Dermis blood vessel endothelial cell (primary cell): Measurements from ENCODE around the gene DCHS2. TPM values are rescaled to one million over a fixed set of nuclear protein-coding genes. Genes with fewer than 3 reads are reported as not detected.

Source experiments
- DNase-seq: peaks from one replicate; pipeline ENCODE4 v3.0.0; 2010
- total RNA-seq: library from RNA; depleted of rRNA; stranded (reverse); fragments of >200 nt; gene quantifications from 2 replicates; pipeline ENCODE4 v1.2.3, GENCODE V29; 2014

The DCHS2 gene
- total RNA-seq, 1 donor from 2014 or later: 0.17 TPM

DNA sequence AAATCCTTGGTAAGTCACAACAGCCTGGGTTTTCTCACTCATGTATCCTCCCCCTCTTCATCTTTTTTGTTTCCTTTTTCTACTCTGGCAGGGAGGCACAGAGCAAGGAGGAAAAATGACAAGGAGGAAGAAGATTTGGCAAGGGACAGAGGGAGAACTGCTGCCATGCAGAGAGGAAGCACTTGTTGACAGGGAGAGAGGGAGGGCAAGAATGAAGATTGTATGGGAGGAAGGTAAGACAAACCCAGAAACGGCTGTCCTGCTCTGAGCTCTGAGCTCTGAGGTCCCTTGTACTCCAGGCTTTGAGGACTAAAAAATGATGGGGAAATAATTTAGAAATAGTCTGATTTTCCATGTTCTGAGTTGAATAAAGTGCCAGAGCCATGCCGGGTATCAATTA, 123.9 kb downstream of the DCHS2 start:
- DNase-seq: no peak

DNA sequence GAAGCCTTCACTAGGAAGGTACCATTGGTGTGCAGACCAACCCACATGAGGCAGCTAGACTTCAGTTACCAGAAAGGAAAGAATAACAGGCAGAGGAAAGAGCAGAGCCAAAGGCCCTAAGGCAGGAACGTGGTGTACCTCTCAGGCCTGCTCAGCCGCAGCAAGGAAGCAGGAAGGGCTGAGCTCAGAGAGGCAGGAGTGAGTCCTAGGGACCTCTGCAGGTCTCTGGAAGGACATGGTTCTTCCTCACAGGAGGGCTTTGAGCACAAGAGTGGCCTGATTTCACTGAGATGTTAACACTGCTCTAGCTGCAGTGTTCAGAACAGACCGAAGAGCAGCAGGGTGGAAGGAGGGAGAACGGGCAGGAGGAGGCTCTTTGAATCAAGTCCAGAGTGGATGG, 124.6 kb downstream of the DCHS2 start:
- no peak for DNase-seq

DNA sequence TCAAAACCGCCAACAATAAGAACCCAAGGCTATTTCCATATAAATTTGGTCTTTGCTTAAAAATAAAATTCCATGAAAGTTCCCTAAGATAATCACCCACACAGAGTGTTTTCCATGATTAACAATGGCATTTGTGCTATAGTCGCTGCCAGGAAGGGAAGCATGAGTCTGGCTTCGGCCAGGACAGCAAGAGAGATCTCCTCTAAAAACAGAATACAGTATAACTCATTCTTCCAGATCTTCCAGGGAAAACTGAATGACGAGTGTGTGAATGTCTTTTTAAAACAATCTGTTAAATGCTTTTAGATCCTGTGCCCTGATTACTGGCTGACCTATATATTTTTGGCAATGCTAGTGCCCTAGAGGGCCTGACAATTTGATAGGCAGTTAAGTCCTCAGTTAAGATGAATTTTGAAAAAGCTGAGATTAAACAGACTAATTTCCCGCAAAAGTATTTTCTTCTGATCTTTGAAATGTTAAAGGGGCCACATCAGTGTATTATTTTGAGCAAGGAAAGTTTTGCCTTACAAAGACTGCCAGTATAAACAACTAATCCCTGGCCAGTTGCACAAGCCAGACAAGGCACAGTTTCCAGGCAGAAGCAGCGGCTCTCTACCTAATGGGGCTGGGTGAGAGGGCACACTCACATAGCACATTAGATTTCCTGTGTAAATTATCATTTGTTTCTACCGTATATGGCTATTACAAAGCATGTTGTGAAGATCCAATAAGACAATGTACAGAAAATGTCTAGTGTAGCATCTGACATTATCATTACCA, 127.3 kb downstream of the DCHS2 start:
- DNase-seq: no peak

DNA sequence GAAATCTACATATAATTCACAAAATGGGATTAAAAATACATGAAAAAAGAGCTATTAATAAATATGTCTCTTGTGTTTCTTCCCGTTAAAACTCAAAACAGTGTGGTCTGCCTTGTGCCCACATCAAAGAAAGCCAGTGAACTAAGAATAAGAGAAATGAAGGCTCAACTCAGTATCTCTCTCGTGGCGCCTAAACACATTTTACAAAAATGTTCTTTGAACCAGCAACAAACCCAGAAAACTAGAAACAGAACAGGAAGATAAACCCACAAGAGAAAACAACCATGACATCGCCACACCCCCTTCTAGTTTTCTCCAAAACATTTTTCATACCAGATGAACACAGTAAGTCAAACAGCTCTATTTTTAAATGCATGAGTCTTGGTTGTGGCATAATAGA, 130.1 kb downstream of the DCHS2 start:
- DNase-seq: no peak

DNA sequence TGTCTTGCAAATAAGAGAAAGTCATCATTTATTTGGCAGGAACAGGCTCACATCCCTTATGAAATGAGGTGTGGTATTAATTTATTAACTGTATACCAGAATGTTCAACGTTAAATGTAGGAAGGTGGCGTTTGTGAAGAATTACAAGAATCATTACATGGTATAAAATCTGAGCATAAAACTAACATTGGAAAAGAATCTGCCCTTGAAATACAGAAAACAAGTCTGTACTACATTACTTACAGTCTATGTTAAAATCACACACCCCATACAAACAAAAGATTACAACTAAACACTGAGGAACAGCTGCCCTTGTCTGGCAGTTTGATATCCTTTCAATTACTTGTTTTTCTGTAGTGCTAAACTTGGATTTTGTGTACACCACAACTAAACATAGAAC, 131.1 kb downstream of the DCHS2 start:
- DNase-seq: no peak

DNA sequence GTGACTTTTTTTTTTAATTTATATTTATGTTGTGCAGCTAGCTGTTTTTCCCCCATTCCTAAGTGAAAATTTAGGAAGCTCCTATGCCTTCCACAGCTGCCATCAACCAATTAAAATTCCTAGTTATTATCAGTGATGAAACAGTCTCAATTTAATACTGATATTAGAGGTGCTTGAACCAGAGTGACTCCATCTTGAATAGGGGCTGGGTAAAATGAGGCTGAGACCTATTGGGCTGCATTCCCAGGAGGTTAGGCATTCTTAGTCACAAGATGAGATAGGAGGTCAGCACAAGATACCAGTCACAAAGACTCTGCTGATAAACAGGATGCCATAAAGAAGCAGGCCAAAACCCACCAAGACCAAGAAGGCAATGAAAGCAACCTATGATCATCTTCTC, 136.7 kb downstream of the DCHS2 start:
- no peak for DNase-seq

DNA sequence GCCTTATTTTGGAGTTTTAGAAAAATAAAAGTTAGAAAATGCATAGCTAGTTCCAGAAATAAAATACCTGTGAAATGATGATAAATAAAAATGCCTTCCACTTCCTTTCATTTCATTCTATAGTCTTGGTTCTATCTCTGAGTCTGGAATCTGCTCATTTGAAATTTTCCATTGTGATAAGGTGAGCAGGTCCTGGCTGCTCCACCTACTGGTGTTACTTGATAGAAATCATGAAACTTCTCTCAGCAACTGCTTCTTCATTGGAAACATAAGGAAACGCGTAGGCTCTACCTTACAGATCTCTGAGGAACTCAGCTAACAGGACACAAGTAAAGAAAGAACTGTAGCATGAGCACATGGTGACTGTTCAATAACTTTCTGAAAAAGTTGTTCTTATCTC, 141.8 kb downstream of the DCHS2 start:
- no peak for DNase-seq

DNA sequence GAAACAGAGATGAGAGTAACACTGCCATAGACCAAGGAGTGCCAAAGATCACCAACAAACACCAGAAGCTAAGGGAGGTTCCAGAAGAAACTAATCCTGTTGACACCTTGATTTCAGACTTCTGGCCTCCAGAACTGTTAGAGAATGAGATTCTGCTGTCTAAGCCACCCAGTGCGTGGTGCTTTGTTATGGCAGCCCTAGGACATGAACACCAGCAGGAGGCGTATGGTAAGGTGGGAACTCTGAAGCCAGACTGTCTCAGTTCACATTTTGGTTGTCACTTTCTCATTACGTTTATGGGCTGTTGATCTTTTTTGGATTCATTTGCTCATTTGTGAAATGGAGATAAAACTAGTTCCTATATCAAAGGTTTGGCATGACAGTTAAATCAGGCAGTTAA, 142.9 kb downstream of the DCHS2 start:
- no peak for DNase-seq

DNA sequence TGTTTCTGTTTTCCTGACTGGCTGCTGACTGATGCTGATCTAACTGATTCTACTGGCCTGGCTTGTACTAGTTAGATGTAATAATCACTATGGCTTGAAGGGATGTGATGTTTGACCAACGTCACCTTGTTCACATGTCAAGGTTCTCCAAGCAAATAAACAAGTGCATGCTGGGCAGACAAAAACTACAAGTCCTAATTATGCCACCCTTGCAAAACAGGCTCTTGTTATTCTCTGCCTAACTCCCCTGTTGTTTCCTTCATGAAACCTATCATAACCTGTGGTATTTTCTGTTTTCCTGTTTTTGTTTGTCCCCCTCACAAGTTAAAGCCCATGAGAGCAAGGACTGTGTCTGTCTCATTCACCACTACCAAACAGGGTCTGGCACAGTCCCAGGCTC, 146.2 kb downstream of the DCHS2 start:
- DNase-seq: no peak

DNA sequence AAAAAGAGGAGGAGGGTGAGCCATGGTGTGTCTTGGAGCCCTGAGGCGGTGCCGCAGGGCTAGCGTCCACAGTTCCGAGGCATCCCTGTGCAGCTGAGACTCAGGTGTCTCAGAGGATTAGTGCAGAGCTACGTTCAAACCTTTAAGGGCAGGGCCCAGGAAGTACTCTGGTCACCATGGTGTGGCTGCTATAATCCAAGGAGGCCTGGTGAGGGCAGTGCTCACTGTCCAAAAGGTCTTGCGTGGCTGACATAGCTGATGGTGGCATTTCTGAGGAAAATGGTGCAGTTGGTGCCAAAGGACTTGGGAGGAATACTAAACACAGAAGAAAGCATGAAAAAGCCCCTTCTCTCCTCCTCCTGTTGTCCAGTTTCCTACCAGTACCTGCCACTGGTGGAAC, 146.9 kb downstream of the DCHS2 start:
- DNase-seq: no peak

DNA sequence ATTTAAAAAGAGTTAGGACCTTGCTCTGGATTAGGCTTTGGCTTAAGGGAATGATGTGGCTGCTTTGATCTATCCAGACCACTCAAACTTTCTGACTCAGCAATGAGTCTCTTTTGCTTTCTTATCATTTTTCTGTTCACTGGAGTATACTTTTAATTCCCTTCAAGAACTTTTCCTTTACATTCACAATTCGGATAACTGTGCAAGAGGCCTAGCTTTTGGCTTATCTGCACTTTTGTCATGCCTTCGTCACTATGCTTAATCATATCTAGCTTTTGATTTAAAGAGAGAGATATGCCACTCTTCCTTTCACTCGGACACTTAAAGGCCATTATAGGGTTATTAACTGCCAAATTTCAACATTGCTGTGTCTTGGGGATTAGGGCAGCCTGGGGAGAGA, 147.9 kb downstream of the DCHS2 start:
- no peak for DNase-seq

DNA sequence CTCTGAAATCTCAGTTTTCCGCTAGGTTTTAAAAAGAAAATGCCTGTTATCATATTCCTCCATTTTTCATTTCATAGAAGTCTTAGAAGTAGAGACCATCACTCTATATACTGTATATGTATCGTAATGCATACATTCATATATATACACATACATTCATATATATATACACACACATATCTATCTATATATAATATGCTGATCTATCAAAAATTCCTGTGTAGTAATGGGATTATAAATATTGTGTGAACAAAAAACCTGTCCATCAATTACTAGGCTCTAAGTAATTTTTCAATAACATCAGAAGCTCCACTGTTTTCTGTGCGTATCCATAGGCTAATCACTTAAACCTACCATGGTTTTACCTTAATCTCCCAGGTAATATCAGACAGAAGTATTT, 150.2 kb downstream of the DCHS2 start:
- no peak for DNase-seq

DNA sequence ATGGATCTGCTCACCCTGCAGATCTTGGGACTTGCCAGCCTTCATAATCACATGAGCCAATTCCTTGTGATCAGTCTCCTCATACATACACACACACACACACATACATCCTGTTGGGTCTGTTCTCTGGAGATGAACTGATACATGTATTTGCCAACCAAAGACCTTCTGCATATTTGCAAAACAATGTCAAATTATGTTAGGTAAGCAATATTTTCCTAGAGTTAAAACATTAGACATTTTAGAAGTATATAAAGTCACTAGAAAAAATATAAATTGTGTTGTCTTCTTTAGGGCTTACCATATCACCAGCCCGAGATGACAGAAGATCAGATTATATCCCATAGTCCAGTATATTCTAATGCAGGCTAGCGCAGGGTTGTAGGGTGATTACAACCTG, 156.0 kb downstream of the DCHS2 start:
- DNase-seq: no peak

DNA sequence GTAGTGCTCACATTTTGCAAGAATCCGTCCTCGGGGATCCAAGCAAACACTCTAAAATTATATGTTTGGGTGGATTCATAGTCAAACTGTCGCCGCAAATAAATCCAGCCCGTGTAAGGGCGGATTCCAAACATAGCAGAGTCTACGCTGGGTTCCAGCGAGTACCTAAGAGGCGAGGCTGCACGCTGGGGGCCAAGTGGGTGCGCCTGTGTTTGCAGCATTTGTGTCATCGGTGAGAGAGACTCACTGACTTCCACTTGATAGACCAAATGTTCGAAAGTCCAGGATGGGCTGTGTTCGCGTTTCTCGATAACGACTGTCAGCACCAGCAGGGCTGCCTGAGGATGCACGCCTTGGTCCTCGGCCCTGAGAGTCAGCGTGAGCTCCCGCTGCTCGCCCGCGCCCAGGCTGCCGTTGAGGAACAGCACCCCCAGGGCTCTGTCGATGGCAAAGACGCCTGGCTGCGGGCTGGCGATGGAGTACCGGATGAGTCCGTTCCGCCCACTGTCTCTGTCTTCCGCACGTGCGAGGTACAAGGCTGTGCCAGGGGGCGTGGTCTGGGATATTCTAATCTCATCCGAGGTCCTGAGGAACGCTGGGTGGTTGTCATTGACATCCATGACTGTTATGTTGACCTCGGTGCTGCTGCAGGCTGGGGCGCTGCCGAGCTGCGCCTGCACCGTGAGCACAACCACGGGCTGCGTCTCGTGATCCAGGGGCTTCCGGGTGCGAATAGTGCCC, 158.7 kb downstream of the DCHS2 start:
- no peak for DNase-seq

DNA sequence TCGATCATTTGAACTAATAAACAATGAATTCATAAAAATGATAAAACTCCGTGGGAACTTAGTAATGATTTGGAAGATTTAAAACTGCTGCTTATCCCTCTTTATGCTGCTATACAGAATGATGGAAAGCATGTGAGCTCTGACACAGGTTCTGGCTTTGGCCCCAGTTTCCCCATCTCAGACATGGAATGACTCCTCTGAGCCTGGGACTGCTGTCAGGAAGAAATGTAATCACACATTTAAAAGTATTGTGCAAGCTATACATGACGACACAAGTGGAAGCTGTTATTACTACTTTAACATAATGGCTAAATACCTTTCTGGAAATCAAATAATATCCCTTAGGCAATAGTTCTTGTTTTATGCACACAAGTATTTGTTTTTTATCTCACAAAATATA, 161.7 kb downstream of the DCHS2 start:
- no peak for DNase-seq

DNA sequence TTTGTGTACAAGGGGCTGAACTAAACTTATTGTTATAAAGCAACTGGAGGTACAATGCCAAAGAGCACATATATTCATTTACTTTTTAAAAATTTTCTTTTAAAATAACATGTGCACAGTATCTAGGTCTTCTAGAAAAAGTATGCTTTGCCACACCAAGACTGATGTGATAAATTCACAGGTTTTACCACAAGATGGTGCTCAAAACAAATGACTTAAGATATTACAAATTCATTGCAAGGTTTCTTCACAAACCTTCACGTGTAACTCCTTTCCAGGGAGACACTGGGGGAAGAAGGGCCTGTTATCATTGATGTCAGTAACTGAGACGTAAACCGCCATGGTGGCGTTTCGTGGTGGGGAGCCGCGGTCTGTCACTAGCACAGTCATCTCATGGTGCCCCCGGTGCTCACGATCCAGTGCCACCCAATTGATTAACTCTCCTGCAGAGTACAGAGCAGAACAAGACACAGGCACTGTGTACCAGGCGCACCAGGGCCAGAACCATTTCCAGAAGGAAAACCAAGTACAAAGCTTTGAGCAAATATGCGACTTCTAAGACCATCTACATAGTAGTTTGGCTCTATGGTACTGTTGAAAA, 162.2 kb downstream of the DCHS2 start:
- DNase-seq: no peak

DNA sequence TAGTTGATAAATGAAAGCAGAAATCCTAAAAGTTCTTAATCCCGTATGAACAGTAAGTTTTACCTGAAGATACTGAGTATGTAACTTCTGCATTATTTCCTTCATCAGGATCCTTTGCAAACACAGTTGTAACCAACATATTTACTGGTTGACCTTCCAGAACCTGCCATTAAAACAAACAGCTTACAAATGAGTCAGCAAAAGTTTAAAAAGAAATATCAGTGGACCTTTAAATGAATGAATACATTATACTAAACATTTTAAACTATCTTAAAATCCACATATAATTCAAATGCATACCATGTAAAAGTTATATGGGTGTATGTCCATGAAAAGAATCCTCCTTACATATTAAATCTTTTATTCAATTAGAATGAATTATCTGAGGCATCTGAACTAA, 163.6 kb downstream of the DCHS2 start:
- DNase-seq: no peak

DNA sequence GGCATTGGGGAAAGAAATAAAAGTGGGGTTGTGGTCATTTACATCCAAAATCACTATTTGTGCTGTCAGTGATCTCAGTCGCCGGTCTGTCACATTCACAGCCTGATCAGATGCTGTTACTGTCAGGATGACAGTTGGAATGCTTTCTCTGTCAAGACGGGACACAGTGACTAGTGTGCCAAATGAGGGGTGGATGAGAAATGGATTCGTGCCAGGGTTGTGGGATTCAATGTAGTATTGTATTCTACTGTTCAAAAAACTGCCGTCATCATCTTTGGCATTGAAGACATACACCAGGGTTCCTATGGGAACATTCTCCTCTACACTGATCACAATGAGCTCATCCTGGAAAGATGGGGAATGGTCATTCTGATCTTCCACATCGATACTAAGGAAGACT, 171.1 kb downstream of the DCHS2 start:
- DNase-seq: no peak

DNA sequence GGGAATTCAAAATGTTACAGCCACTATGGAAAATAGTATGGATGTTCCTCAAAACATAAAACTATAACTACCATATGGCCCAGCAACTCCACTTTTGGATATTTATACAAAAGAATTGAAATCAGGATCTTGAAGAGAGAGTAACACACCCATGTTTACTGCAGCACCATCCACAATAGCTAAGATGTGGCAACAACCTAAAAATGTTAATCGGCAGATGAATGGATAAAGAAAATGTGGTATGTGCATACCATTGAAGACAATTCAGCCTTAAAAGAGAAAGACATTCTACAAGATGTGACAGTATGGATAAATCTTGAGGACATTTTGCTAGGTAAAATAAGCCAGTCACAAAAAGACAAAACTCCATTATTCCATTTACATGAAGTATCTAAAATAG, 171.9 kb downstream of the DCHS2 start:
- no peak for DNase-seq

DNA sequence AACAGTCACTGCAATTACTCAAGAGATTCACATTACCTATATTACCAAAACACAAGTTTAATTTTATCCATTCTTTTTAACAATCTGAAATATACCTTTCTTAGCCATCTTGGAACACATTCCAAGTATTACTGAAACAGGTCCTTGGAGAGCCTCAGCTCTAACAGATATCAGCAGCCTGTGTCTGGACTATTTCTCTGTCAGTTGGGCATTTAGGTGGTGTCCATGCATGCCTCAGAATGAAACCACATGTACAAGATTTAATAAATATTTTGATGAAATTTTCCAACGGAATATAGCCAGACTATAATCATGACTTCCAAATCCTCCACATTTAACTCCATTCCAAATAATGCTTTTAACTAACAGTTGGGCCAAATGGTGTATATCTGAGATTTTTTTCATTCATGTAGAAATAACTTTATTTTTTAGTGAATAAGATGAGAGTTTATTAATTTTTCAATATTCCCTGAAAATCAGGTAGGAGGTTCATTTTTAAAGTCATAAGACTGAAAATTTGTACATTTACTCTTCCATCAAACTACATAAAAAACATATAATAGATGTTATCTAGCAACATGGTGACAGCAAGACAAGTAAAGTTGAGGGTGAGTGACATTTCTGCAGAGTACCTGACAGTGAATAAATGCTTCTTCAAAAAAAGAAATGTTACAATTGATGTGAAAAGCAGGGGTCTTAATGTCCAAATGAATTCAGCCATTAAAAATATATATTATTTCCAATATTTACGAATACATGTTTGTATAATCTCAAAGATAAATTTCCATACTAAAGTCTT, 174.2 kb downstream of the DCHS2 start:
- DNase-seq: no peak

DNA sequence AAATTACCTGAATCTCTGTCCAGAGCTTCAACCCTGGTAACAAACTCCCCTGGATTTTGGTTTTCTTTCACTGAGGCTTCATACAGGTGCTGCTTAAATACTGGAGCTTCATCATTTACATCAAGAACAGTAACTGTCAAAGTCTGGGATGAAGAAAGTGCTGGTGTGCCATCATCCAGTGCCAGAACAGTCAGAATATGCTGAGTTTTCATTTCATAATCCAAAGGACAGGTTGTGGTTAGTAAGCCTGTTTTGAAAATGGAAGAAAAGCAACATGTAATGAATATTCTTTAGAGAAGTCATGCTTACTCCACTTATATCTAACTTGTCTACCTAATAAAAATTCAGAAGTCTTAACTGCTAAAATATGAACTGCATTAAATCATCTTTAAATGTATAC, 175.9 kb downstream of the DCHS2 start:
- no peak for DNase-seq

DNA sequence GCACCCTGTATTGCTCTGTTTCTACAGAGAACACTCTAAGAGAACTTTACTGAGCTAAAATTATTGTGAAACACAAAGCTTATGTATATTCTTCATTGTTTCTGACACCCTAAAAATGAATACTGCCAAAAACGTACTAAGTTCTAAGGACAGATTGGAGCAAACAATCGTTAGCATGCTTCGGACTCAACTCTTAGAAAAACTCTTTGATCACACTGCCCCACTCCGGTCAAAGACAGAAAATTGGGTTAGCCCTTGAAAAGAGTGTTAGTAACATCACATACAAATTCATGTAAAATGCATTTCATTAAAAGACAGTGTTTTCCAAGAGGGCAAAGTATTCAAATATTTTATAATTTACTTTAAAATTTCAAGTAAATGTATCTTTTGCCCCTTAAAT, 177.4 kb downstream of the DCHS2 start:
- DNase-seq: no peak

DNA sequence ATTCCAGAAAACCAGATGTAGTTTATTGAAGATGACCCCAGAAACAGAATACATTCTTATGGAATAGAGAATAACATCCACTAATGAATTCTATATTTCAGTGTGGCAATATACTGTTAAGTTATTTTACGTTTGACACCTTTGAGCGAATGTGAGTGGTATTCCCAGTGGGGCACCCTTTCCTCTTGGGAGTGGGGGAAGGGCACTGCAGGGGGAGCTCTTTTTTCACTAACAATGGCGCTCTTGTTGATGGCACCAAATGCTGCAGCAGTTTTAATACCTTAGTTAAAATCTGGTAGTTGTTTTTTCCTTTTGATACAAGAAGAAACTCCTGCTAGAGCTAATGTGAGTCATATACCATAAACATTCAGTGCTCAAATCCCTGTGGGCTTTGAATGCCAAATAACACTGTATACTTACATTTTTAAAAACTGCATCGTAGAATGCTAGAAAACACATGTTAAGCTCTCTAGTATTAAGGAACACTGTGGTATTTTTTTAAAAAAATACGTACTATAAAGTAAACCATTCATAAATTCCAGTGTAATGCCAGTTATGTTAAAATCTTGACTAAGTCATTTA, 178.5 kb downstream of the DCHS2 start:
- no peak for DNase-seq
